Measurements from ENCODE around the gene FIGN. TPM values are rescaled to one million over a fixed set of nuclear protein-coding genes. Genes with fewer than 3 reads are reported as not detected.

Gene FIGN
- total and polyA plus RNA-seq, 2 donors (not counting 1 experiment from before 2014, with no cell fraction given) = not detected

GRCh38 chr2:163626639-163627109 lies 109.1 kb downstream of the FIGN start:
- 94% methylated on average over 4 of the region's 7 CpGs for WGBS (ENCODE audit: insufficient coverage)
- no peak overlapping the region for H3K4me2 ChIP-seq (replicated peaks; ENCODE audit: low read depth, low read length, poor library complexity, severe bottlenecking)
- no peak for DNase-seq

GRCh38 chr2:163626208-163626607 lies 109.6 kb downstream of the FIGN start:
- Mint-ChIP-seq H3K27ac (no peak overlapping the region), H3K4me3 (no peak overlapping the region), H3K9me3 (ENCODE audit: insufficient read depth) (no peaks in the 10 kb centered on the region), H3K27me3 (no peaks in the 10 kb centered on the region), H3K4me1 (no peaks in the 10 kb centered on the region)
- no peak overlapping the region for H3K4me2 ChIP-seq (replicated peaks; ENCODE audit: low read depth, low read length, poor library complexity, severe bottlenecking)
- intact Hi-C loops (cut with micrococcal nuclease) = no loop called here
- CTCF ChIA-PET = no interaction called here
- POLR2A ChIA-PET = no interaction called here
- no peak for TF ChIP-seq EZH2 (IDR thresholded peaks at IDR 0.05; ENCODE audit: borderline replicate concordance, insufficient read depth, low read depth, low read length, poor library complexity, severe bottlenecking)
- TF ChIP-seq CTCF (IDR thresholded peaks at IDR 0.05) = no peak
- no peak for ATAC-seq (ENCODE audit: low read depth)
- H3K4me1 ChIP-seq (ENCODE audit: control insufficient read depth in 2 of 2, insufficient read depth in 2 of 2, low read length in 2 of 2) = no peaks in the 10 kb centered on the region
- H3K27me3 ChIP-seq (replicated peaks in 1 of 4; ENCODE audit: control extremely low read depth in 1 of 4, control insufficient read depth in 3 of 4, insufficient read depth in 4 of 4, low read length in 3 of 4) = no peaks in the 10 kb centered on the region
- no peak overlapping the region for H2AFZ ChIP-seq (ENCODE audit: insufficient read depth, low read depth, low read length, poor library complexity, severe bottlenecking)
- no peaks in the 10 kb centered on the region for H3K36me3 ChIP-seq (replicated peaks in 1 of 2; ENCODE audit: control extremely low read depth in 1 of 2, control insufficient read depth in 1 of 2, extremely low read depth in 1 of 2, insufficient read depth in 2 of 2, low read length in 1 of 2)
- DNase-seq = no peak
- no peaks in the 10 kb centered on the region for H3K9me3 ChIP-seq (ENCODE audit: control extremely low read depth in 1 of 3, control insufficient read depth in 2 of 3, insufficient read depth in 1 of 3, low read length in 2 of 3)
- H4K20me1 ChIP-seq (ENCODE audit: control insufficient read depth, insufficient read depth, low read length, poor library complexity, severe bottlenecking) = no peaks in the 10 kb centered on the region
- WGBS (ENCODE audit: insufficient coverage) = no CpG with 5 or more reads among the region's 1 CpG
- no peak overlapping the region for H3K9ac ChIP-seq (ENCODE audit: low read length)
- H3K4me3 ChIP-seq (ENCODE audit: control extremely low read depth in 1 of 5, extremely low read depth in 1 of 5, insufficient read depth in 1 of 5, low read depth in 2 of 5, low read length in 4 of 5) = no peak overlapping the region
- H3K27ac ChIP-seq (ENCODE audit: low read length in 2 of 2) = no peak overlapping the region
- H3K79me2 ChIP-seq (ENCODE audit: control insufficient read depth, insufficient read depth, low read length) = no peaks in the 10 kb centered on the region

More at GRCh38 chr2:163626639-163627109, 109.1 kb downstream of the FIGN start:
- Histone ChIP-seq H2AFZ (ENCODE audit: insufficient read depth, low read depth, low read length, poor library complexity, severe bottlenecking) (no peak overlapping the region), H3K4me1 (ENCODE audit: control insufficient read depth in 2 of 2, insufficient read depth in 2 of 2, low read length in 2 of 2) (no peaks in the 10 kb centered on the region), H4K20me1 (ENCODE audit: control insufficient read depth, insufficient read depth, low read length, poor library complexity, severe bottlenecking) (no peaks in the 10 kb centered on the region), H3K79me2 (ENCODE audit: control insufficient read depth, insufficient read depth, low read length) (no peaks in the 10 kb centered on the region), H3K36me3 (replicated peaks in 1 of 2; ENCODE audit: control extremely low read depth in 1 of 2, control insufficient read depth in 1 of 2, extremely low read depth in 1 of 2, insufficient read depth in 2 of 2, low read length in 1 of 2) (no peaks in the 10 kb centered on the region), H3K9me3 (ENCODE audit: control extremely low read depth in 1 of 3, control insufficient read depth in 2 of 3, insufficient read depth in 1 of 3, low read length in 2 of 3) (no peaks in the 10 kb centered on the region), H3K27me3 (replicated peaks in 1 of 4; ENCODE audit: control extremely low read depth in 1 of 4, control insufficient read depth in 3 of 4, insufficient read depth in 4 of 4, low read length in 3 of 4) (no peaks in the 10 kb centered on the region), H3K4me3 (ENCODE audit: control extremely low read depth in 1 of 5, extremely low read depth in 1 of 5, insufficient read depth in 1 of 5, low read depth in 2 of 5, low read length in 4 of 5) (no peak overlapping the region), H3K27ac (ENCODE audit: low read length in 2 of 2) (no peak overlapping the region), H3K9ac (ENCODE audit: low read length) (no peak overlapping the region)
- no peaks in the 10 kb centered on the region for H3K4me1 Mint-ChIP-seq
- no peaks in the 10 kb centered on the region for H3K9me3 Mint-ChIP-seq (ENCODE audit: insufficient read depth)
- TF ChIP-seq CTCF (IDR thresholded peaks at IDR 0.05) = no peak
- TF ChIP-seq EZH2 (IDR thresholded peaks at IDR 0.05; ENCODE audit: borderline replicate concordance, insufficient read depth, low read depth, low read length, poor library complexity, severe bottlenecking) = no peak
- no peak overlapping the region for H3K4me3 Mint-ChIP-seq
- no peak overlapping the region for H3K27ac Mint-ChIP-seq
- H3K27me3 Mint-ChIP-seq = no peaks in the 10 kb centered on the region
- POLR2A ChIA-PET = no interaction called here
- intact Hi-C loops (cut with micrococcal nuclease) = no loop called here
- no peak for ATAC-seq (ENCODE audit: low read depth)
- CTCF ChIA-PET = no interaction called here
